ENCODE measurements around the gene TUFT1.
"Not testable (repeated sequence)": the region's sequence is repeated elsewhere in the genome, so short reads cannot be mapped to it uniquely, and the experiment has no call there.

TUFT1 gene

GRCh38 chr1:151584278-151584677 is 44.2 kb downstream of the TUFT1 start:
- no peak for DNase-seq

GRCh38 chr1:151584780-151585179 is 44.7 kb downstream of the TUFT1 start:
- no peak for DNase-seq

- DNase-seq = no peak
Measured at GRCh38 chr1:151585622-151586021, 45.5 kb downstream of the TUFT1 start.

GRCh38 chr1:151590961-151591360 is 50.9 kb downstream of the TUFT1 start:
- no peak for DNase-seq

GRCh38 chr1:151593730-151594129 is 53.6 kb downstream of the TUFT1 start:
- no peak for DNase-seq

GRCh38 chr1:151594143-151594625 is 54.1 kb downstream of the TUFT1 start:
- peak; percentile 43 for DNase-seq

GRCh38 chr1:151596166-151596953 is 56.3 kb downstream of the TUFT1 start:
- no peak for DNase-seq

- not testable (repeated sequence) for DNase-seq
Measured at GRCh38 chr1:151602550-151602949, 62.4 kb downstream of the TUFT1 start.

- DNase-seq = no peak
Measured at GRCh38 chr1:151604291-151604690, 64.2 kb downstream of the TUFT1 start.

GRCh38 chr1:151606384-151606783 is 66.3 kb downstream of the TUFT1 start:
- no peak for DNase-seq

GRCh38 chr1:151606857-151607256 is 66.7 kb downstream of the TUFT1 start:
- DNase-seq = no peak

- DNase-seq = no peak
Measured at GRCh38 chr1:151610142-151610541, 70.0 kb downstream of the TUFT1 start.

- DNase-seq = no peak
Measured at GRCh38 chr1:151611288-151611790, 71.2 kb downstream of the TUFT1 start.

GRCh38 chr1:151611832-151612500 is 71.9 kb downstream of the TUFT1 start, which contains the start of gene SNX27:
Gene SNX27, plus strand, starts transcription at chr1:151612050. Its CDS starts 152 bp downstream, at chr1:151612202.
- DNase-seq = peak; percentile 73

- DNase-seq = no peak
Measured at GRCh38 chr1:151612501-151613281, 72.6 kb downstream of the TUFT1 start.

GRCh38 chr1:151613282-151613780 is 73.2 kb downstream of the TUFT1 start:
- no peak for DNase-seq

- no peak for DNase-seq
Measured at GRCh38 chr1:151615711-151616504, 75.8 kb downstream of the TUFT1 start.

GRCh38 chr1:151616505-151616849 is 76.4 kb downstream of the TUFT1 start:
- no peak for DNase-seq

GRCh38 chr1:151618003-151618402 is 77.9 kb downstream of the TUFT1 start:
- DNase-seq = no peak

- DNase-seq = peak; percentile 15
Measured at GRCh38 chr1:151618470-151618869, 78.4 kb downstream of the TUFT1 start.

GRCh38 chr1:151618996-151619395 is 78.9 kb downstream of the TUFT1 start:
- not testable (repeated sequence) for DNase-seq

- DNase-seq = no peak
Measured at GRCh38 chr1:151619489-151620093, 79.5 kb downstream of the TUFT1 start.

Measured in NCI-H1436 treated with DMSO at 0.1 percent for 48 hours (cell line).